Gastrocnemius medialis (tissue), 4 donors: ENCODE measurements around the gene RAB7A. TPM values are rescaled to one million over a fixed set of nuclear protein-coding genes. Genes with fewer than 3 reads are reported as not detected.

Experiments used
- ATAC-seq, 2 donors: fragments of 150-250 bp; one replicate each; pipeline ENCODE4 v1.9.1; 2016
- DNase-seq, 2 donors: peaks; one replicate each; pipeline ENCODE4 v3.0.0-alpha.2; 2019
- H3K27ac ChIP-seq, 4 donors: fragments of 200-600 bp; sonication (generic); 1 replicate in 1 of 4; 2 replicates in 3 of 4; pipeline ENCODE4 v1.5.1; 2016 to 2018; ENCODE audit warnings: mild to moderate bottlenecking in 2 of 4, moderate library complexity in 1 of 4
- H3K27me3 ChIP-seq, 3 donors: fragments of 200-600 bp; sonication (generic) in 2 of 3; 1 replicate in 1 of 3; 2 replicates in 2 of 3; pipeline versions ENCODE4 v1.5.1 to v1.6.0; 2016 to 2019; ENCODE audit warnings: mild to moderate bottlenecking in 1 of 3, moderate library complexity in 1 of 3
- H3K36me3 ChIP-seq, 2 donors: fragments of 200-600 bp; sonication (generic) in 1 of 2; one replicate each; pipeline ENCODE4 v1.5.1; 2017 to 2018
- H3K4me1 ChIP-seq, 2 donors: fragments of 200-600 bp; sonication (generic) in 1 of 2; one replicate each; pipeline ENCODE4 v1.5.1; 2016 to 2017; ENCODE audit warnings: mild to moderate bottlenecking in 2 of 2
- H3K4me3 ChIP-seq, 4 donors: fragments of 200-600 bp; sonication (generic) in 3 of 4; 1 replicate in 1 of 4; 2 replicates in 3 of 4; pipeline ENCODE4 v1.5.1; 2016 to 2019; ENCODE audit warnings: mild to moderate bottlenecking in 2 of 4
- H3K9me3 ChIP-seq, 3 donors: fragments of 200-600 bp; sonication (generic) in 2 of 3; 1 replicate in 1 of 3; 2 replicates in 2 of 3; pipeline ENCODE4 v1.5.1; 2016 to 2019
- CTCF ChIP-seq, 5 experiments: fragments of 450-650 bp in 3 of 5; fragments of 200-600 bp in 2 of 5; sonication (generic) in 2 of 5; IDR thresholded peaks in 4 of 5; conservative IDR thresholded peaks in 1 of 5; 1 replicate in 4 of 5; 2 replicates in 1 of 5; pipeline ENCODE4 v1.5.1; 2016 to 2019; ENCODE audit warnings: antibody characterized with exemption in 5 of 5, mild to moderate bottlenecking in 3 of 5, moderate library complexity in 3 of 5
- POLR2A ChIP-seq, 2 donors: fragments of 450-650 bp; IDR thresholded peaks; one replicate each; pipeline ENCODE4 v1.6.1; 2017; ENCODE audit warnings: antibody characterized with exemption in 2 of 2, mild to moderate bottlenecking in 2 of 2, moderate library complexity in 2 of 2
- in situ Hi-C, 4 donors: fragments of 200-750 bp; cut with MboI; loops; one replicate each; pipeline versions ENCODE4 v1.15.0 to v1.8.0; 2017; ENCODE audit warnings: low sequenced_read_pairs in 4 of 4
- intact Hi-C: fragments of 100-400 bp; cut with DNase I; formaldehyde crosslinking; loops from one replicate; pipeline ENCODE4 v1.15.1; 2023; ENCODE audit warnings: low total_unique reads
- total RNA-seq, 4 donors: library from RNA; depleted of rRNA; stranded (reverse); fragments of >200 nt; gene quantifications; one replicate each; pipeline versions ENCODE4 v1.1.0 to v1.2.3, GENCODE V29; 2016

The RAB7A gene
- total RNA-seq, 4 donors from 2014 or later, result 102 to 190 (median 149) TPM

- no peaks in the 10 kb centered on the region for H3K36me3 ChIP-seq
- H3K4me3 ChIP-seq, result no peak overlapping the region
- no peak for TF ChIP-seq CTCF (IDR thresholded peaks at IDR 0.05 in 4 of 5, conservative IDR thresholded peaks at IDR 0.05 in 1 of 5)
- TF ChIP-seq POLR2A (IDR thresholded peaks at IDR 0.05), result no peak
- ATAC-seq, result no peak
- H3K27me3 ChIP-seq, result no peaks in the 10 kb centered on the region
- no peak overlapping the region for H3K27ac ChIP-seq
- in situ Hi-C loops, result loop anchor here in 3 of 4 donors (10.0 to 25.0 kb wide), 5 partner anchors 103 to 191 kb away; partner anchors contain the start of gene ACAD9 (in 1 of the 3)
- H3K4me1 ChIP-seq, result peaks cover 0 to 8% of the 10 kb centered on the region in 2 donors
- no peaks in the 10 kb centered on the region for H3K9me3 ChIP-seq
- no peak for DNase-seq
- intact Hi-C loops, result no loop called here
Measured at GRCh38 chr3:128683957-128684356, 42.0 kb upstream of the RAB7A start.

GRCh38 chr3:128684986-128685726, 40.8 kb upstream of the RAB7A start:
- intact Hi-C loops, result no loop called here
- TF ChIP-seq CTCF (IDR thresholded peaks at IDR 0.05 in 4 of 5, conservative IDR thresholded peaks at IDR 0.05 in 1 of 5) (no peak), POLR2A (IDR thresholded peaks at IDR 0.05) (no peak)

GRCh38 chr3:128686465-128686864, 39.5 kb upstream of the RAB7A start:
- no peaks in the 10 kb centered on the region for H3K9me3 ChIP-seq
- in situ Hi-C loops (loop anchor here in 3 of 4 donors (10.0 to 25.0 kb wide), 5 partner anchors 101 to 188 kb away; partner anchors contain the start of gene ACAD9 (in 1 of the 3)), intact Hi-C loops (no loop called here)
- ATAC-seq (no peak), DNase-seq (no peak)
- TF ChIP-seq CTCF (IDR thresholded peaks at IDR 0.05 in 4 of 5, conservative IDR thresholded peaks at IDR 0.05 in 1 of 5) (no peak), POLR2A (IDR thresholded peaks at IDR 0.05) (no peak)
- no peak overlapping the region for H3K27ac ChIP-seq
- no peaks in the 10 kb centered on the region for H3K27me3 ChIP-seq
- peaks cover 0 to 6% of the 10 kb centered on the region in 2 donors for H3K4me1 ChIP-seq
- no peak overlapping the region for H3K4me3 ChIP-seq
- no peaks in the 10 kb centered on the region for H3K36me3 ChIP-seq

More at GRCh38 chr3:128684986-128685726, 40.8 kb upstream of the RAB7A start:
- Histone ChIP-seq H3K27ac (no peak overlapping the region), H3K4me3 (no peak overlapping the region), H3K36me3 (no peaks in the 10 kb centered on the region), H3K27me3 (no peaks in the 10 kb centered on the region), H3K9me3 (no peaks in the 10 kb centered on the region), H3K4me1 (peaks cover 0 to 8% of the 10 kb centered on the region in 2 donors)
- in situ Hi-C loops, result loop anchor here in 3 of 4 donors (10.0 to 25.0 kb wide), 5 partner anchors 102 to 190 kb away; partner anchors contain the start of gene ACAD9 (in 1 of the 3)
- no peak for DNase-seq
- ATAC-seq, result no peak

- TF ChIP-seq CTCF (IDR thresholded peaks at IDR 0.05 in 4 of 5, conservative IDR thresholded peaks at IDR 0.05 in 1 of 5), result no peak
- no peak for TF ChIP-seq POLR2A (IDR thresholded peaks at IDR 0.05)
- H3K4me1 ChIP-seq, result no peaks in the 10 kb centered on the region
- no peak for DNase-seq
Measured at GRCh38 chr3:128689060-128689459, 36.9 kb upstream of the RAB7A start.

More at GRCh38 chr3:128689060-128689459, 36.9 kb upstream of the RAB7A start:
- intact Hi-C loops, result no loop called here
- no peaks in the 10 kb centered on the region for H3K36me3 ChIP-seq
- no peaks in the 10 kb centered on the region for H3K27me3 ChIP-seq
- ATAC-seq, result no peak
- no peaks in the 10 kb centered on the region for H3K9me3 ChIP-seq
- H3K4me3 ChIP-seq, result no peak overlapping the region
- in situ Hi-C loops, result loop anchor here in 3 of 4 donors (10.0 to 25.0 kb wide), 5 partner anchors 98 to 186 kb away; partner anchors contain the start of gene ACAD9 (in 1 of the 3)
- H3K27ac ChIP-seq, result no peak overlapping the region
